AG09309 (cell line): Measurements from ENCODE around the gene LRP10.
"Not testable (repeated sequence)": the region's sequence is repeated elsewhere in the genome, so short reads cannot be mapped to it uniquely, and the experiment has no call there.

Source experiments
- DNase-seq: peaks from one replicate; pipeline ENCODE4 v3.0.0-alpha.2; 2010; ENCODE audit warnings: low read depth
- H3K4me3 ChIP-seq: 2 replicates; pipeline ENCODE4 v1.5.1; 2011; ENCODE audit warnings: mild to moderate bottlenecking, low read depth, low read length, moderate library complexity; ENCODE audit not compliant: control insufficient read depth
- TF ChIP-seq, protein P1 (sequence below): IDR thresholded peaks from 2 replicates; pipeline ENCODE4 v1.5.1; 2011; ENCODE audit warnings: mild to moderate bottlenecking, low read depth, low read length, inconsistent platforms; ENCODE audit not compliant: insufficient read depth, control insufficient read depth; ENCODE audit errors: missing control alignments

LRP10 gene

GRCh38 chr14:22910916-22911315 lies 39.4 kb downstream of the LRP10 start:
- TF ChIP-seq, protein P1, sequence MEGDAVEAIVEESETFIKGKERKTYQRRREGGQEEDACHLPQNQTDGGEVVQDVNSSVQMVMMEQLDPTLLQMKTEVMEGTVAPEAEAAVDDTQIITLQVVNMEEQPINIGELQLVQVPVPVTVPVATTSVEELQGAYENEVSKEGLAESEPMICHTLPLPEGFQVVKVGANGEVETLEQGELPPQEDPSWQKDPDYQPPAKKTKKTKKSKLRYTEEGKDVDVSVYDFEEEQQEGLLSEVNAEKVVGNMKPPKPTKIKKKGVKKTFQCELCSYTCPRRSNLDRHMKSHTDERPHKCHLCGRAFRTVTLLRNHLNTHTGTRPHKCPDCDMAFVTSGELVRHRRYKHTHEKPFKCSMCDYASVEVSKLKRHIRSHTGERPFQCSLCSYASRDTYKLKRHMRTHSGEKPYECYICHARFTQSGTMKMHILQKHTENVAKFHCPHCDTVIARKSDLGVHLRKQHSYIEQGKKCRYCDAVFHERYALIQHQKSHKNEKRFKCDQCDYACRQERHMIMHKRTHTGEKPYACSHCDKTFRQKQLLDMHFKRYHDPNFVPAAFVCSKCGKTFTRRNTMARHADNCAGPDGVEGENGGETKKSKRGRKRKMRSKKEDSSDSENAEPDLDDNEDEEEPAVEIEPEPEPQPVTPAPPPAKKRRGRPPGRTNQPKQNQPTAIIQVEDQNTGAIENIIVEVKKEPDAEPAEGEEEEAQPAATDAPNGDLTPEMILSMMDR = no peak
- no peak overlapping the region for H3K4me3 ChIP-seq
- DNase-seq = no peak

DNA sequence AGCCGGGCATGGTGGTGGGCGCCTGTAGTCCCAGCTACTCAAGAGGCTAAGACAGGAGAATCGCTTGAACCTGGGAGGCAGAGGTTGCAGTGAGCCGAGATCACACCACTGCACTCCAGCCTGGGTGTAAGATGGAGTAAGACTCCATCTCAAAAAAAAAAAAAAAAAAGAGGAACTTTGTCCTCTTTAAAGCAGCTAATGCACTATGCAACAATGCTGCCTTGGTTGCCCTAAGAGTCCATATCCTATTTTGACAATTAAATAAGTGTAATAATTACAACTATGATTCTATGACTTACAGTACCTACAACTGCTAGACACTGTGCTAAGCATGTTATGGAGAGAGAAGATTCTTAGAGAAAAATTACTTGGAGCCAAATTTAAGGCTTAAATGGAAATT lies 43.3 kb downstream of the LRP10 start:
- H3K4me3 ChIP-seq, DNase-seq: not testable (repeated sequence)

DNA sequence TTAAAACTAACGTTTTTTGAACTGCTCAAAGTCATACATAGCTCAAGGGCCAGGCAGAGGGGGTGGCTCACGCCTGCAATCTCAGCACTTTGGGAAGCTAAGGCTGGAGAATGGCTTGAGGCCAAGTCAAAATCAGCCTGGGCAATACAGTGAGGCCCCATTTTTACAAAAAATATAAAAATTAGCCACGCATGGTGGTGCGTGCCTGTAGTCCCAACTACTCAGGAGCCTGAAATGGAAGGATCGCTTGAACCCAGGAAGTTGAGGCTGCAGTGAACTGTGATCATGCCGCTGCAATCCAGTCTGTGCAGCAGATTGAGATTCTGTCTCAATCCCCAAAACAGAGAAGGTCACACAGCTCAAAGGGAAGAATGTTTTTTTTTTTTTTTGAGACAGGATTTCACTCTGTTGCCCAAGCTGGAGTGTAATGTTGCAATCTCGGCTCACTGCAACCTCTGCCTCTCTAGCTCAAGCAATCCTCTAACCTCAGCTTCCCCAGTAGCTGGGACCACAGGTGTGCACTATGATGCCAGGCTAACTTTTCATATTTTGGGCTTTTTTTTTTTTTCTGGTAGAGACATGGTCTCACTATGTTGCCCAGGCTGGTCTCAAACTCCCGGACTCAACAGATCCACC lies 44.5 kb downstream of the LRP10 start:
- H3K4me3 ChIP-seq = no peak overlapping the region
- TF ChIP-seq, protein P1 = no peak
- no peak for DNase-seq

DNA sequence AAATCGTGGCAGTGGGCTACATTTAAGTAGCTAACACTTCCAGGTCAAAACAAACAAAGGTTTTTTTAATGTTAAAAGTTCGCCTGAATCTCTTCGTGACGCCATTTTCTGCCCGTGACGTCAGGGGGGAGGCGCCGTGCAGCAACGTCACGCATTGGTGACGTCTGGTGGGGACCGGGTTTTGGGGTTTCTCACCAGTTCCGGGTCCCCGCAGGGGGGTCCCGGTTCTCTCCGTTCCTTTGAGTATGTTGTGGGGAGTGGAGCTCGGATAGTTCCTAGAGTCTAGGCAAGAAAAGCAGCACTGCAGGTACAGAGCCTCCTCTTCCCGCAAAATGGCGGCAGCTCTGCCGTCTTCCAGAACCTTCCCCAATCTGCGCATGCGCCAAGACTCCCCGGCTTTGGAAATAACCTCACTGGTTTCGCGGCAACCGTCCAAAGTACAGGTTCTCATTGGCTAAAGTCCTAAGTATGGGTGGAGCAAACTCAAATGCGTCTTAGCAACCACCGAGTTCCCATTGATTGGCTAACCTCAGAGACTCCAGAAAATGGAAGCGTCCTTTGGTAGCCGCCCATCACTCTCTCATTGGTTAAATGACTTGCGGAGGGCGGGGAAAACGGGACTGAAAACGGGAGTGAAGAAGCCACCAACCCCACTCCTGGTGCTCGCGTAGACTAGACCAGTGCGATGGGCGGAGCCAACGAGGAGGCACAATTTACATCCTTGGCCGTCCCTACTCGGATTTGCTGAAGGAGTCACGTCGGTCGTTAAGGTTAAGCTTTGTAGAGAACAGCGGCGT lies 47.5 kb downstream of the LRP10 start, which contains the start of gene RBM23:
TSS of gene RBM23 (minus strand) at position 346 of the 797 bp plus-strand sequence.
- H3K4me3 ChIP-seq = peak within 1 kb of the TSS; percentile 85
- TF ChIP-seq, protein P1 = no peak

GRCh38 chr14:22919601-22919921 lies 48.0 kb downstream of the LRP10 start:
- TF ChIP-seq, protein P1 = no peak
- no peak for DNase-seq
- peak overlapping the region; percentile 22 for H3K4me3 ChIP-seq

More for the DNA sequence above, 47.5 kb downstream of the LRP10 start, which contains the start of gene RBM23:
- DNase-seq = peak; percentile 100

GRCh38 chr14:22920697-22921096 lies 49.2 kb downstream of the LRP10 start:
- no peak overlapping the region for H3K4me3 ChIP-seq
- TF ChIP-seq, protein P1 = no peak
- no peak for DNase-seq

- TF ChIP-seq, protein P1 = no peak
- DNase-seq = no peak
- no peak overlapping the region for H3K4me3 ChIP-seq
Observed at GRCh38 chr14:22922294-22922693, 50.8 kb downstream of the LRP10 start.
